HG03196 (cell line): ENCODE data around the gene PRKCB.

Experiments
- ATAC-seq: cut with Tn5 transposase; IDR thresholded peaks from one replicate; pipeline ENCODE4 v1.9.1; 2021; ENCODE audit not compliant: unreplicated experiment

PRKCB gene

GRCh38 chr16:24152826-24153225 is 317.0 kb downstream of the PRKCB start:
- ATAC-seq: no peak

DNA sequence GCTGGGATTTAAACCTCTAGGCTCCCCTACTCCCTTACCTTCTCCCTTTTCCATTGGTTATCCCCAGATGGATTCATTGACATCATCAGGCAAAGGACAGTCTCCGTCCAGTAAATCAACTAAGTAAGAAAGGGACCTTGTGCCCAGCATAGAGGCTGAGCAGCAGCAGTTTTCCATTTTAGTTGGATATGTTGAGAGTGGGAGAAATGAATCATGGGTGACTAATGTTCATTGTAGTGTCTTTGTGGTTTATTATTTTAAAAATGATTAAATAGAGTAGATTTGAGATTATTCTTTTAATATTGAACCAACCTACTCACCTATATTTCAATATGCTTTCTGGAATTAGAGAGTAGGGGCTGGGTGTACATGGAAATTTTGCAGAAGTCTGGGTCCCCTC is 321.0 kb downstream of the PRKCB start:
- ATAC-seq: no peak

- ATAC-seq: no peak
Measured at GRCh38 chr16:24163935-24164334, 328.2 kb downstream of the PRKCB start.

GRCh38 chr16:24164416-24164815 is 328.6 kb downstream of the PRKCB start:
- no peak for ATAC-seq

GRCh38 chr16:24165273-24165672 is 329.5 kb downstream of the PRKCB start:
- no peak for ATAC-seq

GRCh38 chr16:24166661-24167528 is 331.1 kb downstream of the PRKCB start:
- no peak for ATAC-seq

DNA sequence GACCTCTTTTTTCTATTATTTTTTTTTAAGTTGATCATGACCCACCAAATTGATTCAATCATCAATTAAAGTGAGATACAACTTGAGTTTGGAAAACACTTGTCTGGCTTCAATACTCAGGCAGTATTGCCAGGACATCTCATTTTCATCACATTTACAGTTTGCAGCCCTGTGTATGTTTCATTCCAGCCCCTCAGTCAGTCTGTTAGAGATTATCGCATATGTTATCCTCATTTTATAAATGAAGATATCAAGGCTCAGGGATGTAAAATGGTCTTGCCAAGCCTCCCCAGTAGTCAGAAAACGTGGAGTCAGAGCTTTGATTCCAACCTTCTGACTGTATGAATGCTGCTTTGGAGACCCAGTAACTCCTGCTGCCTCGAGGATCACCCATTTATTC is 333.1 kb downstream of the PRKCB start:
- no peak for ATAC-seq

DNA sequence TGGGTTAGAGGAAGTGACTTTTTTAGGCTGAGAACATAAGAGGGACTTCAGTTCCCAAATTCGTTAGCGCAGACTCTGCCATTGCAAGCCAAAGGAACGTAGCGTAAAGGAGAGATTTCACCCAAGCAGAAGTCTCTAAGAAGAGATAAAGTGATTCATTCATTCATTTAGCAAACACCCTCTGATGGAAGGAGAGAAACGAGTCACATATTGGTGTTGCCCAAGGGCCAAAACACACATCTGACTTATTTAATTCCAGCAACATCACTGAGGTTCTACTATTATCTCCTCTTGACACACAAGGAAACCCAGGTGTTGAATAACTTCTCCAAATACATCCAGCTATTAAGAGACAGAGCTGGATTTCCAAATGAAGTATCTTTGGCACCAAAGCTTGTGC is 334.6 kb downstream of the PRKCB start:
- no peak for ATAC-seq

GRCh38 chr16:24174504-24174903 is 338.7 kb downstream of the PRKCB start:
- no peak for ATAC-seq

DNA sequence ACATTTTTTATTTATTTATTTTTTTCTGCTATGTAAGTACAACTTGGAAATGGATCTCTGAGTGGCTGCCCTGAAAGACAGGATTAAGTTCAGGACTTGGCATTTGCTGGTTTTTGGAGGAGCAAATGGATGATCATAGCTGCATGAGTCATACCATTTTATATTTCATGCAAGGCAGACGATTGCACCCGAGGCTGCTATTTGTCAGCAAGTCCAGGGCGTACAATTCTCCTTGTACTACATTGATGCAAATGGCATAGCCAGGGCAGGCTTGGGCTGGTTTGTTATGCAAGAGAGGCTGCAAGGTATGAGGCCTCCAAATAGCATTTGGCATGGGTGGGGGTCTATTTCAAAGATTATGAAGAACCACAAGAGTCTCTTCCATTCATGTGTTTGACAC is 339.2 kb downstream of the PRKCB start:
- ATAC-seq: no peak

DNA sequence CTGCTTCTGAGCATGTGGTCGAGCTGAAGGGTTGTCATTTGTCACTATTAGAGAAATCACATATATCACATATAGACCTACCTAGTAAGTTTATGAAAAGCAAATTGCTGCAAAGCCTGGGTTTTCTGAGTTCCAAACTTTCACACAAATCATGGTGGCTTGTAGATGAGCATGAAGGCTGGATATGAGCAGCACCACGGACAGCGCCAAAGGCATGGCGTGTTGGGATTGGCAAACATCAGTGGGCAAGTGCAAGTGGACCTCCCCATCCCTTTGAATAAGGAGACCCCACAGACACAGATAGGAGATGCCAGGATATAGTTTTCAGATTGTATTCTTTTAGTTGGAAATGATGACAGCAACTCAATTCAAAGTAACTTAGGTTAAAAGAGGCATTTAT is 342.7 kb downstream of the PRKCB start:
- no peak for ATAC-seq

GRCh38 chr16:24180451-24180850 is 344.7 kb downstream of the PRKCB start:
- ATAC-seq: no peak

GRCh38 chr16:24188021-24188542 is 352.3 kb downstream of the PRKCB start:
- no peak for ATAC-seq

- ATAC-seq: no peak
Measured at GRCh38 chr16:24188751-24189318, 353.1 kb downstream of the PRKCB start.

- ATAC-seq: no peak
Measured at GRCh38 chr16:24189941-24190340, 354.2 kb downstream of the PRKCB start.

- no peak for ATAC-seq
Measured at GRCh38 chr16:24191876-24192402, 356.2 kb downstream of the PRKCB start.

- no peak for ATAC-seq
Measured at GRCh38 chr16:24195221-24195620, 359.4 kb downstream of the PRKCB start.

DNA sequence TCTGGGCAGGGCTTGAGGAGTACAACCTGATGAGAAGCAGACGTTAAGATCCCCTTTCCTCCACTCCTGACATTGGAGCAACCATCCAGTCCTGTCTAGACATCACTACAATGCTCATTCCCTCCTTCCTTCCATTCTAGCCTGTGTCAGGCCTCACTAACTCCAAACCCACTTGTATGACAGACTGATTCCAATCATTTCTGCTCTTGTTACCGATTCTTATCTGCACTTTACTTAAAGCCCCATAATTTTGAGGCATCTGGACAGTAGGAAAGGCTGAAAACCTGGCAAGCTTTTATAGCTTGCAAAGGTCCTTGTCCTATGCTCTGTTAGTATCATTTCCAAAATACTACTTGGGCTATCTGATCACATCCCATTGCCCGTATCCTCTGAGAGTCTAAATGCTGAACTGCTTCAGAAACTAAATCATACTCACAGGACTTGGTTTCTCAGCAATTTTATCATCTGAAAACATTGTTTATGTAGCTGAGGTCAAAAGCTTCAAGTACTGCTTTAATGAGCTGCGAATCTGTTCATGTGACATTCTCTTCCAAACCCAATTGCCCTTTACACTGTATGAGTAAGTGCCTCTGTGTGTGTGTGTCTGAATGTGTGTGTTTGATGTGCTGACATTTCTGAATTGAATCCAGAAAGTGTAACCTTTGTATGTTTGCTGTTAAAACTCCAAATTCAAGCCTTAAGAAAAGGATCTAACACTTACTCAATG is 363.2 kb downstream of the PRKCB start:
- ATAC-seq: no peak

DNA sequence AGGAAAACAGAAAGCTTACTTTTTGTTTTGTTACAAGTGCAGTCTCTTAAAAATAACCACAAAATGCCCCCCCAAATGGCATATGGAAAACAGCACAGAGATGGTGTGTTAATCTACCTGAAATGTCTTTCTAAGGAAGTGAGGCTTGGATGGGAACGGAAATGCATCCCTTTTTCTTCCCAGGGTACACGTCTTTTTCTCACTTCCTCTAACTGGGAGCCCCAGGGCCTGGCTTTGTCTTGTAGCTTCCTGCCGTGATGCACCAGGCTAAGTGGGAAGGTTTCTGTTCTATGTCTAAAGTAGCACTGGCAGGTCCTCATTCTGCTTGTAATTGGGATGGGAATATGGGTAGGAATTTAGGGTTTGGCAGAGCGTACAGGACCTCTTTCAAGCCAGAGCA is 367.9 kb downstream of the PRKCB start:
- ATAC-seq: no peak

- no peak for ATAC-seq
Measured at GRCh38 chr16:24204150-24204665, 368.4 kb downstream of the PRKCB start.

GRCh38 chr16:24206926-24207325 is 371.1 kb downstream of the PRKCB start:
- no peak for ATAC-seq
